Prostate gland (tissue), 2 donors: Measurements from ENCODE around the gene EXO1.

Source experiments
- CTCF ChIP-seq, 4 experiments: fragments of 200-600 bp in 2 of 4; fragments of 450-650 bp in 2 of 4; sonication (generic) in 2 of 4; IDR thresholded peaks; 1 replicate in 3 of 4; 2 replicates in 1 of 4; pipeline ENCODE4 v1.5.1; 2016 to 2019; ENCODE audit warnings: antibody characterized with exemption in 4 of 4, mild to moderate bottlenecking in 2 of 4, moderate library complexity in 2 of 4
- POLR2A ChIP-seq: fragments of 450-650 bp; IDR thresholded peaks from one replicate; pipeline ENCODE4 v1.6.1; 2016; ENCODE audit warnings: antibody characterized with exemption, mild to moderate bottlenecking
- POLR2AphosphoS5 ChIP-seq: sonication (generic); formaldehyde crosslinking; IDR thresholded peaks from one replicate; pipeline ENCODE4 v1.6.1; 2017; ENCODE audit warnings: antibody characterized with exemption

GRCh38 chr1:241870746-241871430, 22.9 kb downstream of the EXO1 start:
- TF ChIP-seq POLR2A (no peak), CTCF (IDR thresholded peaks at IDR 0.05) (no peak), POLR2AphosphoS5 (no peak)
